ENCODE results near the gene TEKTIP1.
"Not testable (repeated sequence)": the region's sequence is repeated elsewhere in the genome, so short reads cannot be mapped to it uniquely, and the experiment has no call there.

Gene TEKTIP1

DNA sequence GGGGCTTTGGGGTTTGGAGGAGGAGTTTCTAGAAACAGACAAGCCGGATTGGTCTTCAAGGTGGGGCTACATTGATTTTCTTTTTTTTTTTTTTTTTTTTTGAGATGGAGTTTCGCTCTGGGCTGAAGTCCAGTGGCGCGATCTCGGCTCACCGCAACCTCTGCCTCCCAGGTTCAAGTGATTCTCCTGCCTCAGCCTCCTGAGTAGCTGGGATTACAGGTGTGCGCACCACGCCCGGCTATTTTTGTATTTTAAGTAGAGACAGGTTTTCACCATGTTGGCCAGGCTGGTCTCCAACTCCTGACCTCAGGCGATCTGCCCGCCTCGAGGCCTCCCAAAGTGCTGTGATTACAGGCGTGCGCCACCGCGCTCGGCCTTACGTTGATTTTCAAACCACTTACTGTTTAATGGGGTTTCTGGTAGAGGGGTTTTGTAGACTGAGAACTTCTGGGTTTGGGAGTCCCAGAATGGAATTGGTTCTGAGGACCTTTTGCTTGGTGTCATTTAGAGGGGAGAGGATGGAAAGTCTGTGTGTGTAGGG is 30.8 kb upstream of the TEKTIP1 start:
- DNase-seq, result not testable (repeated sequence)

- no peak for DNase-seq
Observed at GRCh38 chr19:3508771-3509535, 30.0 kb upstream of the TEKTIP1 start.

DNA sequence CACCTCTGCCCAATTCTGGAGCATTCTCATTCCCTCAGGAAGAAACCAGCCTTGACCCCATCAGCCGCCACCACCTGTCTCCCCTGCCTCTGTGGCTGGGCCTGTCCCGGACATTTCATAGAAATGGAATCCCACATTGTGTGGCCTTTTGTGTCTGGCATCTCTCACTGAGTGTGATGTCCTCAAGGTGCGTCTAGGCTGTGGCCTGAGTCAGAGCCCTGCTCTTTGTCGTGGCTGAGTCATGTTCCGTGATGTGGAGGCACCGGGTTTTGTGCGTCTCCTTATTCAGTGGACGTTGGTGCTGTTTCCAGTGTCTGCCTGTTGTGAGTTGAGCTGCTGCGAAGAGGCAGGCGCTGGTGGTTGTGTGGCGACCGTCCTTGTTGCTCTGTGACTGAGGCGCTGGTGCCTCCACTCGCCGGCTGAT is 29.4 kb upstream of the TEKTIP1 start:
- DNase-seq, result no peak

DNA sequence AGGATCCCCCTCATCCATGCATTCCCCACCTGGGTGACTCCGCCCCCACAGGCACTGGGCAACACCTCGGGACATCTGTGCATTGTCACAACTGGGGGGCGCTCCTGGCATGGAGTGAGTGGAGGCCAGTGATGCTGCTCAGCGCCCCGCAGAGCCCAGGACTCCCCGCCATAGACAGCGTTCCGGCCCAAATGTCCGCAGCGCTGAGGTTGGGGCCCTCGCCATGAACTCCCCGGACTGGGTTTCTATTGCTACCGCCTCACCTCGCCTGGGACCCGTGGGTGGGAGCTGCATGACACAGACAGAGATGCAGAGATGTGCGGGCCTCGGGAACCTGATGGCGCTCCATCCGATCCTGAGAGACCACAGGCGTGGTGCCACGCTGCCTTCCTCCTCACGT is 28.2 kb upstream of the TEKTIP1 start:
- DNase-seq, result no peak

GRCh38 chr19:3511506-3512251 is 27.3 kb upstream of the TEKTIP1 start:
- no peak for DNase-seq

DNA sequence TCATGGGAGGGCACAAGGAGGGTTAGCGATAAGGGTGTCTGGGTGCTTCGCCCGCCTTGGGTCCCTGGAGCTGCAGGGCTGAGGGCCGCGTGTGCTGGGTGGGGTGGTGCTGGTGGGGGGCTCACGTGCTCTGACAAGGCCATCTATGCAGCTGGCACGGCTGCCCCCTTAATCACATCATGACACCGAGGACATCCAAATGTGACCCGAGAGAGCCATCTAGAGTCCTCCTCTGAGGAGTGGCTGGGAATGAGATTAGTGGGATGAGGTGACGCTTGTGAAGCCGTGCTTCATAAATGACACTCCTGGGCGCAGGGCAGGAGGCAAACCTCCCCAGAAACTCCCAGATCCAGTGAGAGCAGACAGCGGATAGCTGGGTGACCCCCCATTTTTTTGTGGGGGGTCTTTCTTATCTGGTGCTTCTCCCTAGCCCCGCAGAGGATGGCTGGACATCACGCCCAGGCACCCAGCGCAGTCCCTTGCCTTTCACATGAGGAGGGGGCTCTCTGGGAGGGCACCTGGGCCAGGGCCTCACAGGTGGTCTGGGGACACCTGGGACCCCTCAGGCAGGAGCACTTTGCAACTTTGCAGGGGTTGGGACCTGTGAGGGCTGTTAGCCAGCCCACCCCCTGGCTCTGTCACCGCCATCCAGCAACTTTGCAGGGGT is 26.3 kb upstream of the TEKTIP1 start:
- no peak for DNase-seq

GRCh38 chr19:3513229-3514140 is 25.5 kb upstream of the TEKTIP1 start:
- no peak for DNase-seq

DNA sequence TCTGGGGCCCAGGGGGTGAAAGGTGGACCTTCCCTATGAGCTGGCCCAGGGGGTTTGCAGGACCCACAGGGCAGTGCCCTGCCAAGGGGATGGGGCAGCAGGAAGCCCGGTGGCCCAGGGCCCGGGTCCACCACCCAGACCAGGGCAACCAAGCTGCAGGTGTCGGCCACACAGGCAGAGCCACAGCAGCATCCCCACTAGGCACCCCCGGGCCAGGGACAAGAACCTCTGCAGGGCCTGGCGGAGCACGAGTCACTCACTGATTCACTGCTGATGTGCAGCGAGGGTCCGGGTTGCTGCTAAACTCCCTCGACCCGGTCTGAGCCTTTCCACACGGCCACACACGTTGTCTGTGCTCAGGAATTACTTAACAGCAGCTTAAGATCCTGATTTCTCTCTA is 24.0 kb upstream of the TEKTIP1 start:
- DNase-seq, result no peak

DNA sequence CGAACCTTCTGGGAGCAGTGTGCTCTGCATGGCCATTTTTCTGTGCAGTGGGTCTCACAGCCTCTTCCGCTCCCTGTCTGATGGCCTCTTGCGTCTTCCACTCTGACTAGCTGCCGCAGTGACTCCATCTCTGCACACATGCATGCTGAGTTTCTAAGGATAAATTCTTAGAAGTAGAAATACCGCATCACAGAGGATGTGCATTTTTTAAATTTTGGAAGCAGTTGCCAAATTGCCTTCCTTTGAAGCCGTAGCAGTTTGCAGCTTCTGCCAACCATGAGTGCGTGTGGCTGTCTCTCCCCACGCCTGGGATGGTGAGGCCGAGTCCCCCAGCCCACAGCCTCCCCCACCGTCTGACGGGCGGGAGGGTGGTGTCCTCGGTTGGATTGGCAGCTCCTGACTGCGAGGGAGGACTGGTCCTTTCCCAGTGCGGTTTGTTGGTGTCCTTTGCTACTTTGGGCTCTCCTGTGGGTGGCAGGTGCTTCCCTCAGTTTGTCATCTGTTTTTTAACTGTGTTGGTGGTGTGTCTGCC is 23.0 kb upstream of the TEKTIP1 start:
- DNase-seq, result no peak

- peak; percentile 61 for DNase-seq
Observed at GRCh38 chr19:3516675-3517207, 22.2 kb upstream of the TEKTIP1 start.

DNA sequence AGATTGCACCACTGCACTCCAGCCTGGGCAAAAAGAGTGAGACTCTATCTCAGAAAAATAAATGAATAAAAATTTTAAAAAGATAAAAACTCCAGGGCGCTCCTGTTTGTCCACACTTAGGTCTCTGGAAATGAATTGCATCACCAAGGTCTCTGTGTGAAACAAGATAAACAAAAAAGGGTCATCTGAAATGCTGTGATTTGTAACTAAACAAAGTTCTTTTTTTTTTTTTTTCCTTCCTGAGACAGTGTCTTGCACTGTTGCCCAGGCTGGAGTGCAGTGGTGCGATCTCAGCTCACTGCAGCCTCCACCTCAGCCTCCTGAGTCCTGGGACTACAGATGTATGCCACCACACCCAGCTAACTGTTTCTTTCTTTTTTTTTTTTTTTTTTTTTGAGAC is 21.3 kb upstream of the TEKTIP1 start:
- DNase-seq, result no peak

- no peak for DNase-seq
Observed at GRCh38 chr19:3518255-3518654, 20.7 kb upstream of the TEKTIP1 start.

DNA sequence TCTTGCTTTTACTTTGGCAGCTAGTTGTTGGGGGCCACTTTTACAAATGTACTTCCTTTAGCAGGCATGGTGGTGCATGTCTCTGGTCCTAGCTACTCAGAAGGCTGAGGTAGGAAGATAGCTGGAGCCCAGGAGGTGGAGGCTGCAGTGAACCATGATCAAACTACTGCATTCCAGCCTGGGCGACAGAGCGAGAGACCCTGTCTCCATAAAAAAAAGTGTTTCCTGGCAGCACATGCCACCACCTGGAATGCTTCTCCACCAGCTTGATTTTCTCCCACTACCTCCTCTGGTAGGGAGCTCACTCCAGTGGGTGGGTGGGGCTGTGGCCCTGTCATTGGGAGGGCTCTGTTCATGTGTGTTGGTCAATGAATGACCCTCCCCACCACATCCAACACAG is 20.3 kb upstream of the TEKTIP1 start:
- DNase-seq, result no peak

DNA sequence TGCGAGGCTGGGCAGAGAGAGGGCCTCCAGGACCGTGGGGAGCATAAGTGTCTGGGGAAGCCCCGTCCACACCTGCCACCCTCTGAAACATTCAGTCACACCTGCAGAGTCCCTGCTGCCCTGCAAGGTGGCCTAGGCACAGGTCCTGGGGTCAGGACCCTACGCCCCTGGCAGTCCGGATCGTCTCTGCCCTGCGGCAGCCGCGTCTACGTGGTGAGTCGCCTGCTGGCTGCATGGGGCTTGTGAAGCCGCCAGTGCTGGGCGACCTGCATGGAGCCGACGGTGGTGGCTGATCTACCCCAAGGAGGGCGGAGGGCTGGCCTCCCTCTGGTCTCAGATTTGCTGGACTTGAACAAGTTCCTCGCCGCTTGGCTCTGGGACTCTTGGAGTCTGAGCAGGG is 19.8 kb upstream of the TEKTIP1 start:
- no peak for DNase-seq

GRCh38 chr19:3520166-3521103 is 18.5 kb upstream of the TEKTIP1 start:
- DNase-seq, result no peak

- DNase-seq, result no peak
Observed at GRCh38 chr19:3521104-3521445, 17.9 kb upstream of the TEKTIP1 start.

- no peak for DNase-seq
Observed at GRCh38 chr19:3522421-3523360, 16.3 kb upstream of the TEKTIP1 start.

- no peak for DNase-seq
Observed at GRCh38 chr19:3523361-3524077, 15.5 kb upstream of the TEKTIP1 start.

Data from CD4-positive, alpha-beta T cell treated with Interleukin-12 subunit alpha and Interleukin-12 subunit beta, for 1 hour (primary cell).